Tibial artery (tissue), 4 donors: ENCODE results near the gene DUOX2.

Experiments
- DNase-seq, 2 donors: peaks; one replicate each; pipeline ENCODE4 v3.0.0-alpha.2; 2019
- H3K27ac ChIP-seq, 2 donors: fragments of 200-600 bp; sonication (generic) in 1 of 2; 1 replicate in 1 of 2; 2 replicates in 1 of 2; pipeline ENCODE4 v1.5.1; 2018 to 2019; ENCODE audit warnings: mild to moderate bottlenecking in 1 of 2
- H3K27me3 ChIP-seq, 2 donors: fragments of 200-600 bp; sonication (generic) in 1 of 2; one replicate each; pipeline versions ENCODE4 v1.5.1 to v1.6.0; 2016 to 2019
- H3K36me3 ChIP-seq, 3 donors: fragments of 200-600 bp; sonication (generic) in 2 of 3; one replicate each; pipeline ENCODE4 v1.5.1; 2016 to 2019; ENCODE audit warnings: mild to moderate bottlenecking in 2 of 3
- H3K4me1 ChIP-seq, 4 donors: fragments of 200-600 bp; sonication (generic) in 2 of 4; 1 replicate in 3 of 4; 2 replicates in 1 of 4; pipeline ENCODE4 v1.5.1; 2016 to 2019
- H3K4me3 ChIP-seq, 2 donors: fragments of 200-600 bp; sonication (generic) in 1 of 2; 1 replicate in 1 of 2; 2 replicates in 1 of 2; pipeline ENCODE4 v1.5.1; 2018 to 2019; ENCODE audit warnings: mild to moderate bottlenecking in 2 of 2
- H3K9me3 ChIP-seq, 3 donors: fragments of 200-600 bp; sonication (generic) in 1 of 3; one replicate each; pipeline ENCODE4 v1.5.1; 2016 to 2019
- CTCF ChIP-seq, 2 experiments: fragments of 200-600 bp in 1 of 2; fragments of 450-650 bp in 1 of 2; IDR thresholded peaks; one replicate each; pipeline ENCODE4 v1.5.1; 2017 to 2019; ENCODE audit warnings: antibody characterized with exemption in 2 of 2, mild to moderate bottlenecking in 1 of 2, moderate library complexity in 1 of 2
- intact Hi-C: fragments of 100-400 bp; cut with DNase I; formaldehyde crosslinking; loops from one replicate; pipeline ENCODE4 v1.15.0; 2023; ENCODE audit warnings: low total_unique reads

DUOX2 gene

GRCh38 chr15:45100884-45101625, 12.9 kb downstream of the DUOX2 start:
- Histone ChIP-seq H3K9me3 (no peaks in the 10 kb centered on the region), H3K27me3 (peaks cover 0 to 13% of the 10 kb centered on the region in 2 donors), H3K4me1 (no peaks in the 10 kb centered on the region), H3K36me3 (no peaks in the 10 kb centered on the region), H3K4me3 (no peak overlapping the region), H3K27ac (no peak overlapping the region)
- TF ChIP-seq CTCF (IDR thresholded peaks at IDR 0.05) = no peak
- intact Hi-C loops = no loop called here
- no peak for DNase-seq

- DNase-seq = peak in 1 of 2 donors; percentile 51
- Histone ChIP-seq H3K4me3 (no peak overlapping the region), H3K4me1 (no peaks in the 10 kb centered on the region), H3K27ac (no peak overlapping the region), H3K27me3 (peaks cover 0 to 7% of the 10 kb centered on the region in 2 donors), H3K9me3 (no peaks in the 10 kb centered on the region), H3K36me3 (no peaks in the 10 kb centered on the region)
- TF ChIP-seq CTCF (IDR thresholded peaks at IDR 0.05) = no peak
- intact Hi-C loops = no loop called here
These were observed 14.3 kb downstream of the DUOX2 start for GRCh38 chr15:45099549-45100165.

- H3K9me3 ChIP-seq = no peaks in the 10 kb centered on the region
- H3K27ac ChIP-seq = no peak overlapping the region
- intact Hi-C loops = no loop called here
- H3K27me3 ChIP-seq = peaks cover 0 to 7% of the 10 kb centered on the region in 2 donors
- no peak for TF ChIP-seq CTCF (IDR thresholded peaks at IDR 0.05)
- peak in 1 of 2 donors; percentile 46 for DNase-seq
- H3K36me3 ChIP-seq = no peaks in the 10 kb centered on the region
- no peaks in the 10 kb centered on the region for H3K4me1 ChIP-seq
- H3K4me3 ChIP-seq = no peak overlapping the region
These were observed 16.5 kb downstream of the DUOX2 start for GRCh38 chr15:45097466-45097865.

- TF ChIP-seq CTCF (IDR thresholded peaks at IDR 0.05) = no peak
- peak in 1 of 2 donors; percentile 59 for DNase-seq
- H3K36me3 ChIP-seq = no peaks in the 10 kb centered on the region
- no peaks in the 10 kb centered on the region for H3K9me3 ChIP-seq
- H3K27me3 ChIP-seq = peaks cover 0 to 4% of the 10 kb centered on the region in 2 donors
- no peaks in the 10 kb centered on the region for H3K4me1 ChIP-seq
- no peak overlapping the region for H3K27ac ChIP-seq
- intact Hi-C loops = no loop called here
- no peak overlapping the region for H3K4me3 ChIP-seq
These were observed 18.3 kb downstream of the DUOX2 start for GRCh38 chr15:45095661-45096060.

- Histone ChIP-seq H3K27me3 (no peaks in the 10 kb centered on the region), H3K4me1 (no peaks in the 10 kb centered on the region), H3K9me3 (no peaks in the 10 kb centered on the region), H3K36me3 (no peaks in the 10 kb centered on the region), H3K4me3 (no peak overlapping the region), H3K27ac (no peak overlapping the region)
- DNase-seq = peak in 1 of 2 donors; percentile 48
- intact Hi-C loops = no loop called here
- TF ChIP-seq CTCF (IDR thresholded peaks at IDR 0.05) = no peak
These were observed 19.6 kb downstream of the DUOX2 start for GRCh38 chr15:45094358-45094730.
